ENCODE data around the gene KRTAP9-7. TPM values are rescaled to one million over a fixed set of nuclear protein-coding genes. Genes with fewer than 3 reads are reported as not detected.

Gene KRTAP9-7
- total RNA-seq, 1 experiment from 2014 or later: not detected

- Histone ChIP-seq H3K79me1 (ENCODE audit: insufficient read depth, low read depth, low read length, poor library complexity, severe bottlenecking) (no peaks in the 10 kb centered on the region), H4K5ac (ENCODE audit: insufficient read length, low read depth, low read length) (no peak overlapping the region), H2AK5ac (ENCODE audit: insufficient read length, low read length) (no peak overlapping the region), H4K20me1 (ENCODE audit: control insufficient read depth, insufficient read depth, insufficient read length) (no peaks in the 10 kb centered on the region), H3K27ac (ENCODE audit: insufficient read length, low read depth, low read length) (no peak overlapping the region), H3T11ph (ENCODE audit: low read length) (no peak overlapping the region), H3K79me2 (ENCODE audit: insufficient read depth, low read length) (no peaks in the 10 kb centered on the region), H2BK15ac (ENCODE audit: low read depth, low read length) (no peak overlapping the region), H2BK5ac (ENCODE audit: insufficient read length, low read length) (no peak overlapping the region), H3K4ac (ENCODE audit: low read depth, low read length) (no peak overlapping the region), H3K14ac (ENCODE audit: insufficient read depth, low read length) (no peak overlapping the region; the same call in 1 of the 2 replicates), H4K91ac (ENCODE audit: insufficient read length, low read depth, low read length) (no peak overlapping the region), H2BK120ac (ENCODE audit: low read depth, low read length, poor library complexity, severe bottlenecking) (no peak overlapping the region), H3K27me3 (ENCODE audit: insufficient read depth, low read length) (no peaks in the 10 kb centered on the region), H3K4me2 (ENCODE audit: insufficient read depth, insufficient read length, low read length) (no peak overlapping the region), H3K18ac (ENCODE audit: insufficient read length, low read depth, low read length) (no peak overlapping the region), H2AFZ (ENCODE audit: low read length) (no peak overlapping the region), H3K23ac (ENCODE audit: insufficient read length, low read depth, low read length) (no peak overlapping the region), H3K9ac (ENCODE audit: extremely low read depth, insufficient read length, low read length) (no peak overlapping the region), H4K8ac (replicated peaks; ENCODE audit: insufficient read length, low read depth, low read length) (no peak overlapping the region), H2BK20ac (ENCODE audit: low read depth, low read length, poor library complexity, severe bottlenecking) (no peak overlapping the region), H2BK12ac (ENCODE audit: insufficient read length, low read depth, low read length) (no peak overlapping the region), H3K56ac (ENCODE audit: insufficient read length, low read depth, low read length) (no peak overlapping the region), H3K9me3 (ENCODE audit: control insufficient read depth, low read depth, low read length) (no peaks in the 10 kb centered on the region), H3K4me1 (ENCODE audit: insufficient read depth, low read length) (no peaks in the 10 kb centered on the region), H3K23me2 (ENCODE audit: insufficient read length, low read depth, low read length, poor library complexity, severe bottlenecking) (no peaks in the 10 kb centered on the region)
- TF ChIP-seq CTCF (conservative IDR thresholded peaks at IDR 0.05): no peak
- Mint-ChIP-seq H3K4me3 (no peak overlapping the region), H3K27me3 (ENCODE audit: low read depth) (peaks cover 7% of the 10 kb centered on the region), H3K9me3 (peaks cover 0 to 2% of the 10 kb centered on the region in 2 experiments; a peak in 1 of 5 replicates), H3K27ac (no peak overlapping the region), H3K36me3 (ENCODE audit: insufficient read depth in 1 of 3, low read depth in 3 of 3) (no peaks in the 10 kb centered on the region), H3K4me1 (peaks cover 0 to 7% of the 10 kb centered on the region in 2 experiments; a peak in 1 of 4 replicates)
- DNase-seq: no peak
- WGBS (ENCODE audit: extremely low coverage, insufficient read length, low lambda C conversion rate): no CpG with 5 or more reads among the region's 4 CpGs
Observed at GRCh38 chr17:41302981-41303380, 27.5 kb downstream of the KRTAP9-7 start.

Data from H9 (cell line).